ENCODE measurements around the gene MRPL50.

DNA sequence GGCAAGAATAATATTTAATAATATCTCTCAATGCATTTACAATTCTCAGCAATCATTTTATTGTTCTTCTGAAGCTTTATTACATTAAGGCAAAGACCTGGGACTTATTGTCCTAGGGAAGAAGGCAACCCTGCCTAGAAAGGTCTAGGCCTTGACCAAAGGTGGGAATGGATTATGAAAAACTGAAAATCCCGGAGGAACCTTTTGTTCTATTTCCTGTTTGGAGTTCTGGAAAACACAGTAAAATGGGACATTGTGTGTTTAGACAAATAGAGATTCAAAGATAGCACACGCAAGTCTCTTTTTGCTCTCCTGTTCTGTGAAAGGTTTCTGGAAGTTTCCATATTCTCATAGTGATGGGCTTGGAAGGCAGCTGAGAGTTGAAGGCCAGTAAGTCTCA lies 44.7 kb downstream of the MRPL50 start:
- TF ChIP-seq GABPA (IDR thresholded peaks at IDR 0.05; ENCODE audit: low read depth) (no peak), POLR2AphosphoS5 (IDR thresholded peaks at IDR 0.05; ENCODE audit: low read depth) (no peak)
- TF ChIP-seq, protein P1, sequence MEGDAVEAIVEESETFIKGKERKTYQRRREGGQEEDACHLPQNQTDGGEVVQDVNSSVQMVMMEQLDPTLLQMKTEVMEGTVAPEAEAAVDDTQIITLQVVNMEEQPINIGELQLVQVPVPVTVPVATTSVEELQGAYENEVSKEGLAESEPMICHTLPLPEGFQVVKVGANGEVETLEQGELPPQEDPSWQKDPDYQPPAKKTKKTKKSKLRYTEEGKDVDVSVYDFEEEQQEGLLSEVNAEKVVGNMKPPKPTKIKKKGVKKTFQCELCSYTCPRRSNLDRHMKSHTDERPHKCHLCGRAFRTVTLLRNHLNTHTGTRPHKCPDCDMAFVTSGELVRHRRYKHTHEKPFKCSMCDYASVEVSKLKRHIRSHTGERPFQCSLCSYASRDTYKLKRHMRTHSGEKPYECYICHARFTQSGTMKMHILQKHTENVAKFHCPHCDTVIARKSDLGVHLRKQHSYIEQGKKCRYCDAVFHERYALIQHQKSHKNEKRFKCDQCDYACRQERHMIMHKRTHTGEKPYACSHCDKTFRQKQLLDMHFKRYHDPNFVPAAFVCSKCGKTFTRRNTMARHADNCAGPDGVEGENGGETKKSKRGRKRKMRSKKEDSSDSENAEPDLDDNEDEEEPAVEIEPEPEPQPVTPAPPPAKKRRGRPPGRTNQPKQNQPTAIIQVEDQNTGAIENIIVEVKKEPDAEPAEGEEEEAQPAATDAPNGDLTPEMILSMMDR (IDR thresholded peaks at IDR 0.05; ENCODE audit: insufficient read depth, low read length): no peak
